HL-60 (cell line): ENCODE measurements around the gene ZFP3.

Source experiments
- CTCF ChIP-seq: IDR thresholded peaks from one replicate; pipeline ENCODE4 v1.5.1; 2011; ENCODE audit warnings: low read length, control low read depth, inconsistent platforms; ENCODE audit not compliant: insufficient read depth
- GABPA ChIP-seq: IDR thresholded peaks from 2 replicates; pipeline ENCODE4 v1.6.1; 2012; ENCODE audit warnings: low read depth
- POLR2AphosphoS5 ChIP-seq: IDR thresholded peaks from 2 replicates; pipeline ENCODE4 v1.6.1; 2012; ENCODE audit warnings: low read depth
- SPI1 ChIP-seq: IDR thresholded peaks from 2 replicates; pipeline ENCODE4 v1.6.1; 2012; ENCODE audit warnings: low read depth, mild to moderate bottlenecking, borderline replicate concordance
- TF ChIP-seq, protein P1 (sequence below): IDR thresholded peaks from 2 replicates; pipeline ENCODE4 v1.6.1; 2012; ENCODE audit warnings: low read depth; ENCODE audit not compliant: insufficient replicate concordance

- TF ChIP-seq CTCF (no peak), POLR2AphosphoS5 (no peak), SPI1 (no peak), GABPA (no peak)
- TF ChIP-seq, protein P1, sequence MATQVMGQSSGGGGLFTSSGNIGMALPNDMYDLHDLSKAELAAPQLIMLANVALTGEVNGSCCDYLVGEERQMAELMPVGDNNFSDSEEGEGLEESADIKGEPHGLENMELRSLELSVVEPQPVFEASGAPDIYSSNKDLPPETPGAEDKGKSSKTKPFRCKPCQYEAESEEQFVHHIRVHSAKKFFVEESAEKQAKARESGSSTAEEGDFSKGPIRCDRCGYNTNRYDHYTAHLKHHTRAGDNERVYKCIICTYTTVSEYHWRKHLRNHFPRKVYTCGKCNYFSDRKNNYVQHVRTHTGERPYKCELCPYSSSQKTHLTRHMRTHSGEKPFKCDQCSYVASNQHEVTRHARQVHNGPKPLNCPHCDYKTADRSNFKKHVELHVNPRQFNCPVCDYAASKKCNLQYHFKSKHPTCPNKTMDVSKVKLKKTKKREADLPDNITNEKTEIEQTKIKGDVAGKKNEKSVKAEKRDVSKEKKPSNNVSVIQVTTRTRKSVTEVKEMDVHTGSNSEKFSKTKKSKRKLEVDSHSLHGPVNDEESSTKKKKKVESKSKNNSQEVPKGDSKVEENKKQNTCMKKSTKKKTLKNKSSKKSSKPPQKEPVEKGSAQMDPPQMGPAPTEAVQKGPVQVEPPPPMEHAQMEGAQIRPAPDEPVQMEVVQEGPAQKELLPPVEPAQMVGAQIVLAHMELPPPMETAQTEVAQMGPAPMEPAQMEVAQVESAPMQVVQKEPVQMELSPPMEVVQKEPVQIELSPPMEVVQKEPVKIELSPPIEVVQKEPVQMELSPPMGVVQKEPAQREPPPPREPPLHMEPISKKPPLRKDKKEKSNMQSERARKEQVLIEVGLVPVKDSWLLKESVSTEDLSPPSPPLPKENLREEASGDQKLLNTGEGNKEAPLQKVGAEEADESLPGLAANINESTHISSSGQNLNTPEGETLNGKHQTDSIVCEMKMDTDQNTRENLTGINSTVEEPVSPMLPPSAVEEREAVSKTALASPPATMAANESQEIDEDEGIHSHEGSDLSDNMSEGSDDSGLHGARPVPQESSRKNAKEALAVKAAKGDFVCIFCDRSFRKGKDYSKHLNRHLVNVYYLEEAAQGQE: no peak
Measured at GRCh38 chr17:5078106-5079028, at the start of gene ZFP3.
